ENCODE results near the gene SGSH. TPM values are rescaled to one million over a fixed set of nuclear protein-coding genes. Genes with fewer than 3 reads are reported as not detected.

Gene SGSH
- total RNA-seq = 31.3 TPM

DNA sequence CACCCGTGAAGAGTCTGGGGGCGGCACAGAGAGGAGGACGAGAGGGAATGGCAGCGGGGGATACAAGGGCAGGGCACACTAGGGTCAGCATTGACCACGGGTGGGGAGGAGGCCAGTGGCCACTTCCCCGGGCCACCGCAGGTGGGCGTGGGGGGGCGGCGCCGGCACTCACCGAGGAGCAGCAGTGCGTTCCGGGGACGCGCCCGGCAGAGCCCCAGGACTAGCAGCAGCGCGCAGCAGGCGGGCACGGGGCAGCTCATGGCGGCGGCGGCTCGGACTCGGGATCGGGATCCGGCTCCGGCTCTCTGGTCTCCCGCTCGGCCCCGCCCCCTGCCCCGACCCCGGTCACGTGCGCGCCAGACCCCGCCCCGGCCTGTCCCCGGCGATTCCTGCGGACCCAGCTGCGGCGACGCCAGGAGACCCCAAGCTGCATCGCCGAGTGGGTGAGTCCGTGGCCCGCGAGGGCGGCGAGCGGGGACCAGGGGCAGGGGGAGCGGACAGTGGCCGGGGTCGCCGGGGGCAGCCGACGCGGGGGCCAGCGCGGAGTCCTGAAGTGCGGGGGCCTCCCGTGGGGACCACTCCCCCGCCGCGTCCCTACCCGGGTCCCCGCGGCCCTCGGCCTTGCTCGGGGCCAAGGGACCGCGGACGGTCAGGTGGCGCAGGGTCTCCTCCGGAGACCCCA is at the start of gene SGSH, which contains the start of gene SLC26A11:
Gene SGSH (minus strand): TSS at position 280 of the 682 bp plus-strand sequence. CDS start 20 bp downstream, at position 260.
Gene SLC26A11 (plus strand): TSS at position 374 of the 682 bp plus-strand sequence. CDS start 1,134 bp downstream, outside the sequence.
- no peaks in the 10 kb centered on the region for H3K9me3 ChIP-seq (ENCODE audit: low read depth, low read length)
- H3K4me3 ChIP-seq (ENCODE audit: low read length) = peak within 1 kb of the TSS; percentile 72
- peaks cover 18% of the 10 kb centered on the region for H3K4me1 ChIP-seq (ENCODE audit: insufficient read depth, low read length)
- H3K27me3 ChIP-seq (ENCODE audit: insufficient read depth, low read length) = no peaks in the 10 kb centered on the region

DNA sequence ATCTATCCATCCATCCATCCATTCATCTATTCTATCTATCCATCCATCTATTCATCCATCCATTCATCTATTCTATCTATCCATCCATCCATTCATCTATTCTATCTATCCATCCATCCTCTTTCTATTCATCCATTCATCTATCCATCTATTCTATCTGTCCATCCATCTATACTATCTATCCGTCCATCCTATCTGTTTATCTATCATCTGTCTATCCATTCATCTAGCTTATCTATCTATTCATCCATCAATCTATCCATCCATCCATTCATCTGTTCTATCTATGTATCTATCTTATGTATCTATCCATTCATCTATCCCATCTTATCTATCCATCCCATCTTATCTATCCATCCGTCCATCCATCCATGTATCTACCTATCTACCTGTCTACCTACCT is 49.3 kb upstream of the SGSH start:
- Histone ChIP-seq H3K4me3 (ENCODE audit: low read length) (no peak overlapping the region), H3K9me3 (ENCODE audit: low read depth, low read length) (no peaks in the 10 kb centered on the region), H3K4me1 (ENCODE audit: insufficient read depth, low read length) (peaks cover 68% of the 10 kb centered on the region), H3K27me3 (ENCODE audit: insufficient read depth, low read length) (no peaks in the 10 kb centered on the region)

DNA sequence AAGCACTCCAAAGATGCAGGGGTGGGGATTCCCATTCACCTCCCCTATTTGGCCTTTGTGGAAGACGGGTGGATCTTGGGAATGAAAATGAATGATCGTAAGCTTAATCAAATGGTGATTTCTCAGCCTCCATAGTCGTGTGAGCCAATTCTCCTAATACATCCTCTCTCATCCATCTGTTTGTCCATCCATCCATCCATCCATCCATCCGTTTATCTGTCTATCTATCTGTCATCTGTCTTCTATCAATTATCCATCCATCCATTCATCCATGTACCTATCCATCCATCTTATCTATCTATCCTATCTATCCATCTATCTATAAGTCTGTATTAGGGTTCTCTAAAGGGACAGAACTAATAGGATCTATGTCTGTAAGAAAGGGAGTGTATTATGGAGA is 48.3 kb upstream of the SGSH start:
- Histone ChIP-seq H3K27me3 (ENCODE audit: insufficient read depth, low read length) (no peaks in the 10 kb centered on the region), H3K4me3 (ENCODE audit: low read length) (no peak overlapping the region), H3K9me3 (ENCODE audit: low read depth, low read length) (no peaks in the 10 kb centered on the region), H3K4me1 (ENCODE audit: insufficient read depth, low read length) (peaks cover 62% of the 10 kb centered on the region)

DNA sequence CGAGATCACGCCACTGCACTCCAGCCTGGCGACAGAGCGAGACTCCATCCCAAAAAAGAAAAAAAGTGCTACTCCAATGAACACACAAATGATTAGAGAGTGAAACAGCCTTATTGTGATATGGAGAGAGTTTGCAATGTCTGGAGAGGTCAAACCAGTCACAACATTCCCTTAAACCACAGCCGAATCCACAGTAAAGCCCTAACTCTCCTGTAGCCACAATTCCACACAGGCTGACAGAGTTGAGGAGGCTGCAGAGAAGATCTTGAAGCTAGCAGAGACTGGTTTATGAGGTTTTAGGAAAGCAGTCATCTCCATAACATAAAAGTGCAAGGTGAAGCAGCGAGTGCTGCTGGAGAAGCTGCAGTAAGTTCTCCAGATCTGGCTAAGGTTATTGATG is 47.3 kb upstream of the SGSH start:
- H3K4me1 ChIP-seq (ENCODE audit: insufficient read depth, low read length) = peaks cover 67% of the 10 kb centered on the region
- no peak overlapping the region for H3K4me3 ChIP-seq (ENCODE audit: low read length)
- H3K9me3 ChIP-seq (ENCODE audit: low read depth, low read length) = no peaks in the 10 kb centered on the region
- H3K27me3 ChIP-seq (ENCODE audit: insufficient read depth, low read length) = no peaks in the 10 kb centered on the region

GRCh38 chr17:80265205-80266068 is 45.3 kb upstream of the SGSH start:
- Histone ChIP-seq H3K9me3 (ENCODE audit: low read depth, low read length) (no peaks in the 10 kb centered on the region), H3K4me1 (ENCODE audit: insufficient read depth, low read length) (peaks cover 70% of the 10 kb centered on the region), H3K27me3 (ENCODE audit: insufficient read depth, low read length) (no peaks in the 10 kb centered on the region), H3K4me3 (ENCODE audit: low read length) (peak overlapping the region; percentile 73)

DNA sequence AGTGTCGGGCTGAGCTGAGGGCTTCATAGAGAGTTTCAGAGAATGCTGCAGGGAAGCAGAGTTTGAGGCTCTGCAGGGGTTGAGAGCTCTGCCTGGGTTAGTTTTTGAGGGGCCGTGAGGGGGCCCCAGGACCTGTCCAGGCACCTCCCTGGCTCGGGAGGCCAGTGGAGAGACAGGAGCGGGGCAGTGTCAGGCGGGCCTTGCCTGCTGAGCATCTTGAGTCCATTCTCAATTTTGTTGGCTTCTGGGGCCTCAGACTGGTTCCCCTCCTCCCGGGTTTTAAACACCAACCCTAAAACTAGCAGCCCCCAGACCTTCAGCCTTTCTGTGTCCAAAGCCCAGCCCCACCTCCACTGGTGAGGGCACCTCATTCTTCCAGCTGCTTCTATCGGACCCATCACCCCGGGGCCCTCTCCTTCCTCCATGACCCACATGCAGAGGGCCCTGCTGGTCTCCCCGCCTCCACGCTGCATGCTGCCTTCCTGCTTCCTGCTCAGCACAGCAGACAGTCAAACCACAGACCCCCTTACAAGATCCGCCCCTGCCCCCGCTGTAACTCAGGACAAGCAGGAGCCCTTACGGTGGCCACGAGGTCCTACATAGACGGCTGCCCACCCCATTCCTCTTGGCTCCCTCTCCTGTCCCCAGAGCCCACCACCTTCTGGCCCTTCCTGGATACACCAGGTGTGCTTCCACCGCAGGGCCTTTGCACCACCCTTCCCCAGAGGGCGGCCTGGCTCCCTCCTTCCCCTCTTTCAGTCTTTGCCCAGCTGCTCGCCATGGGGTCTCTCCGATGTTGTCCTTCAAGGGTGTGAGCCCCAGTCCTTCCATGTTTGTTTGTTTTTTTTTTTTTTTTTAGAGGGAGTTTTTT is 44.3 kb upstream of the SGSH start:
- Histone ChIP-seq H3K4me3 (ENCODE audit: low read length) (peak overlapping the region; percentile 73), H3K4me1 (ENCODE audit: insufficient read depth, low read length) (peaks cover 70% of the 10 kb centered on the region), H3K27me3 (ENCODE audit: insufficient read depth, low read length) (no peaks in the 10 kb centered on the region), H3K9me3 (ENCODE audit: low read depth, low read length) (no peaks in the 10 kb centered on the region)

DNA sequence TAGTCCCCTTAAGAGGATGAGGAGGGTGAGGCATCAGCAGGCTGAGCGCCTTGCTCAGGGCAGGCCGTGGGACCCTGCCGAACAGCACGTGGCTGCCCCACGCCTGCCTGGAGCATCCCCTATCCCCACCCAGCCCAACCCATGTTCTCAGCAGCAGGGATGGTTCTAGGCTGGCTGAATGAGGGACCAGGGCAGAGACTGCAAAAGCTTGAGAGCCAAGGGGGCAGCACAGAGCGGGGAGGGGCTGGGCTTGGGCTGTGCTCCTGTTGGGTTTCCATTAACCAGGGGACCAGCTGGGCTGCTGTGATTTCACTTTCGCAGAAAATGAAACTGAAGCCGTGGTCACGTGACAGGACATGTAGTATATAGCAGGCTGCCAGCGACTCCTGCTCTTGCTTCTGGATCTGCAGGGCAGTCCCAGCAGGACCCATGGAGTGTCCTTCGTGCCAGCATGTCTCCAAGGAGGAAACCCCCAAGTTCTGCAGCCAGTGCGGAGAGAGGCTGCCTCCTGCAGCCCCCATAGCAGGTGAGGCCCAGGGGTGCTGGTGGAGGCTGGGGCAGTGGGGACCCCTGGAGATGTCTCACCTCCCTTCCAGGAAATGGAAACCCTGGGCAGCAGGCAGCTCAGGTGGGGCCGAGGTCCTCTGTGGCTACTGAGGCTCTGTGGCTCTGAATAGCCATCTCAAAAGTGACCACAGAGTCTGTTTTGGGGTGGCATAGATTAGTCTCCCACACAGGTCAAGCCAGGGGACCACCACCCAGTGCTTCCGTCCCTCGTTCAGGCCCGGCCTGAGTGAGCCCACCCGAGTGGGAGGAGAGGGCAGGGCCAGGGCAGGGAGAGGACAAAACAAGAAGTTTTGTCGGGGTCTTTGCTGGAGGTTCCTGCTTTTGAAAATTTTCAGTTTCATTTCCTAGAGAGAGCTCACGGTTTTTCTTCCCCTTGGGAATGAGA is 43.4 kb upstream of the SGSH start:
- H3K9me3 ChIP-seq (ENCODE audit: low read depth, low read length) = no peaks in the 10 kb centered on the region
- H3K4me1 ChIP-seq (ENCODE audit: insufficient read depth, low read length) = peaks cover 70% of the 10 kb centered on the region
- H3K27me3 ChIP-seq (ENCODE audit: insufficient read depth, low read length) = no peaks in the 10 kb centered on the region
- peak overlapping the region; percentile 73 for H3K4me3 ChIP-seq (ENCODE audit: low read length)

GRCh38 chr17:80262775-80263244 is 42.7 kb upstream of the SGSH start:
- Histone ChIP-seq H3K9me3 (ENCODE audit: low read depth, low read length) (no peaks in the 10 kb centered on the region), H3K27me3 (ENCODE audit: insufficient read depth, low read length) (no peaks in the 10 kb centered on the region), H3K4me1 (ENCODE audit: insufficient read depth, low read length) (peaks cover 65% of the 10 kb centered on the region), H3K4me3 (ENCODE audit: low read length) (peak overlapping the region; percentile 73)

DNA sequence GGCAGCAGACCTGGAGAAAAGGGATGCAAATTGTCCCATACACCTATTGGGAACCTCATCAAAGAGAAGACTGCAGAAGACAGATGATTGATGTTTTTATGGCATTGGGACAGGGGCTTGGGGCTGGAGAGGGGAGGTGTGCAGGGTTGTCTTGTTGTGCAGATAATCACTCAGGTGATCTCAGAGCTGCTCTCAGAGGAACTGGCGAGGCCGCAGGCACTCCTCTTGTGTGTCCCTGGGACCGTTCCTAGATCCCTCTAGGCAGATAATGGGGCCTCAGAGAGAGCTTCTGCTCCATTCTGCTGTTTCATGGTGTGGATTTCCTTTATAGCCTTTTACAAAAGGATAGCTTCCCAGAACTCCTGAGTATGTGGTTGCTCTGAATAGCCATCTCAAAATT is 42.2 kb upstream of the SGSH start:
- H3K9me3 ChIP-seq (ENCODE audit: low read depth, low read length) = no peaks in the 10 kb centered on the region
- H3K4me3 ChIP-seq (ENCODE audit: low read length) = peak overlapping the region; percentile 84
- H3K4me1 ChIP-seq (ENCODE audit: insufficient read depth, low read length) = peaks cover 60% of the 10 kb centered on the region
- no peaks in the 10 kb centered on the region for H3K27me3 ChIP-seq (ENCODE audit: insufficient read depth, low read length)

DNA sequence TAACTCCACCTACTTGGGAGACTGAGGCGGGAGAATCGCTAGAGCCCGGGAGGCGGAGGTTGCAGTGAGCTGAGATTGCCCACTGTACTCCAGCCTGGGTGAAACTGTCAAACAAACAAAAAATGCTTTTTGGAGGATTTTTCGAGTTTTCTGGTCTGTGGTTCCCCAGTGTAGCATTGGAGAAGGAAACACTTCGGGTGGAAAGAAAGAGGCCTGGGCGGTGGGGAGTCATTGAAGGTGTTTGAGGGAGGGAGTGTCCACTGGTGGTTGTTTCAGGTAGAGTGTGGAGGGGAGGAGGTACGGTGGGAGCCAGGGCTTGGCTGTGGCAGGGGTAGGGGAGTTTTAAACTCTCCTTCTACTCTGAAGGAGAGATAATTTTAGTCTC is 41.8 kb upstream of the SGSH start:
- H3K9me3 ChIP-seq (ENCODE audit: low read depth, low read length) = no peaks in the 10 kb centered on the region
- H3K4me1 ChIP-seq (ENCODE audit: insufficient read depth, low read length) = peaks cover 58% of the 10 kb centered on the region
- peak overlapping the region; percentile 84 for H3K4me3 ChIP-seq (ENCODE audit: low read length)
- H3K27me3 ChIP-seq (ENCODE audit: insufficient read depth, low read length) = no peaks in the 10 kb centered on the region

DNA sequence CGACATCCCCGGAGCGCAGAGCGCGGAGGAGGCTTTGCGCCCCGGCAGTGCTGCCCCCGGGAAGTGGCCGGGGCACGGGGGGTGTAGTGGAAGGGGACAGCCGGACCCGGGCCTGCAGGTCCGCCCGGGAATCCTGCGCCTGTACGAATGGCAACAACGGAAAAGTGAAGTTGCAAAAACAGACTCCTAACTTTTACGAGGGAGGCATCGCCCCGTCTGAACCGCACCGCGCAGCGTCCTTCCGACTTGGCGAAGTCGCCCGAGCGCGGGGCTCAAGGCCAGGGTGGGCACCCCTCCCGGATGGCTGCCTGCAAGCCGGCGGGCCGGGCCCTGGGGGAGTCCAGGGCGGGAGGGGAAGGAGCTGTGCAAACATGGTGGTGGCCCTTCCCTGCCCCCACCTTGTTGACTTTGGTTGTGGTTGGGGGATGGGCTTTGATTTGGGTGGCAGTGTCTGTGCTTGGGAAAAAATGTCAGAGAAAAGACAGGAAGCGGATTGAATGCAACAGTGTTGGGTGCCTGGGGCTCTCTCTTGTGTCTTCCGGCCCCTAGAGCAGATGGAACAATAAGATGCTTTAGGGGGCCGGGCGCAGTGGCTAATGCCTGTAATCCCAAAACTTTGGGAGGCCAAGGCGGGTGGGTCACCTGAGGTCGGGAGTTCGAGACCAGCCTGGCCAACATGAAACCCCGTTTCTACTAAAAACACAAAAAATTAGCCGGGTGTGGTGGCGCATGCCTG is 41.2 kb upstream of the SGSH start:
- H3K27me3 ChIP-seq (ENCODE audit: insufficient read depth, low read length) = no peaks in the 10 kb centered on the region
- H3K4me1 ChIP-seq (ENCODE audit: insufficient read depth, low read length) = peaks cover 52% of the 10 kb centered on the region
- peak overlapping the region; percentile 84 for H3K4me3 ChIP-seq (ENCODE audit: low read length)
- H3K9me3 ChIP-seq (ENCODE audit: low read depth, low read length) = no peaks in the 10 kb centered on the region

DNA sequence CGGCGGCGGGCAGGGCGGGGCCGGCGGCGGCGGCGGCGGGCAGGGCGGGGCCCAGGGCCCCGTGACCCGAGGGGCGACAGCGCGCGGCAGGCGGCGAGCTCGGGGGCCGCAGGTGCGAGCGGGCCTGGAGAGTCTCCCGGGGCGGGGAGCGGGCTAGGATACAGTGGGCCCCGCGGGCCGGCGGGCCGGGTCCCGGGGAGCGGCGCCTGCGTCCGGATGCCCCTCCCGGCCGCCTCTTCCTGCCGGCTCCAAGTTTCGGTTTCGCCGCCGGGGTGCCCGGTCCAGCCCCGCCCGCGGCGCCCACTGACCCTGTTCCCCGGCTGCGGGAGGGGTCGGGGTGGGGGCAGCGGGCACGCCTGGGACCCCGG is 40.6 kb upstream of the SGSH start, which contains the start of gene RNF213:
Gene RNF213 (plus strand): TSS at position 62 of the 368 bp plus-strand sequence. CDS start 2,830 bp downstream, outside the sequence.
- Histone ChIP-seq H3K9me3 (ENCODE audit: low read depth, low read length) (no peaks in the 10 kb centered on the region), H3K4me1 (ENCODE audit: insufficient read depth, low read length) (peaks cover 49% of the 10 kb centered on the region), H3K27me3 (ENCODE audit: insufficient read depth, low read length) (no peaks in the 10 kb centered on the region), H3K4me3 (ENCODE audit: low read length) (peak within 1 kb of the TSS; percentile 84)

DNA sequence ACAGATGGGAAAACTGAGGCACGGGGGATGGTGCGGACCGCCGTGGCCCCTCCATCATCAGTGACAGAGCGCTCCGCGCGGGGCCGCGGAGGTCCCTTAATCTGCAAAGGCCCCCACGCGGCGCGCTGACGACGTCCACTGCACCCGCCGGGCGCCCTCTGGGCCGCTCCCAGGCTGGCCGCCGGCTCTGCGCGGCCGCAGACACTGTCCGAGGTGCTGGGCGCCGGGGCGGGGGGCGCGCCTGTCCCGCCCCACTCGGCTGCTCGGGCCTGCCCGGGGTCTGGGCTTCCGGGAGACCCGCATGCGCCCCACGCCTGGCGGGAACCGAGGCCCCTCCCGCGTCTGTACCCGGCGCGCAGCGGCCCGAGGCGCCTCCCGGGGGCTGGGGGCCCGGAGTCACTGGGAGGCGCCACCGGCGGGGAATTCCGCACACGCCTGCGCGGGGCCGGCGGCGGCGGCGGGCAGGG is 40.0 kb upstream of the SGSH start:
- Histone ChIP-seq H3K27me3 (ENCODE audit: insufficient read depth, low read length) (no peaks in the 10 kb centered on the region), H3K4me3 (ENCODE audit: low read length) (peak overlapping the region; percentile 58), H3K9me3 (ENCODE audit: low read depth, low read length) (no peaks in the 10 kb centered on the region), H3K4me1 (ENCODE audit: insufficient read depth, low read length) (peaks cover 49% of the 10 kb centered on the region)

Measured in mononuclear cell (primary cell).